Esophagus squamous epithelium (tissue), 5 donors: Measurements from ENCODE around the gene MLLT3. TPM values are rescaled to one million over a fixed set of nuclear protein-coding genes. Genes with fewer than 3 reads are reported as not detected.

ENCODE experiments used
- DNase-seq: peaks from one replicate; lab custom pipeline; 2025; lab: John Stamatoyannopoulos, UW
- H3K27ac ChIP-seq, 4 donors: fragments of 200-600 bp; sonication (generic); one replicate each; pipeline ENCODE4 v1.5.1; 2016 to 2019; ENCODE audit warnings: mild to moderate bottlenecking in 1 of 4
- H3K27me3 ChIP-seq, 4 donors: fragments of 200-600 bp; sonication (generic); 1 replicate in 3 of 4; 2 replicates in 1 of 4; pipeline versions ENCODE4 v1.5.1 to v1.6.0; 2017 to 2021; ENCODE audit warnings: antibody characterized with exemption in 1 of 4
- H3K36me3 ChIP-seq, 3 donors: fragments of 200-600 bp; sonication (generic); one replicate each; pipeline ENCODE4 v1.5.1; 2016 to 2019
- H3K4me1 ChIP-seq, 3 donors: fragments of 200-600 bp; sonication (generic); one replicate each; pipeline ENCODE4 v1.5.1; 2017 to 2019
- H3K4me3 ChIP-seq, 4 donors: fragments of 200-600 bp; sonication (generic); 1 replicate in 3 of 4; 2 replicates in 1 of 4; pipeline ENCODE4 v1.5.1; 2016 to 2019; ENCODE audit warnings: mild to moderate bottlenecking in 2 of 4, moderate library complexity in 1 of 4
- H3K9me3 ChIP-seq, 3 donors: fragments of 200-600 bp; sonication (generic); one replicate each; pipeline ENCODE4 v1.5.1; 2016 to 2019
- POLR2A ChIP-seq, 4 donors: fragments of 450-650 bp; IDR thresholded peaks; one replicate each; pipeline ENCODE4 v1.6.1; 2017; ENCODE audit warnings: antibody characterized with exemption in 4 of 4, mild to moderate bottlenecking in 4 of 4, moderate library complexity in 3 of 4
- WGBS, 2 donors: methylation state at CpG; one replicate each; pipeline ENCODE4 v1.1.5; 2018; 5-methylcytosine and 5-hydroxymethylcytosine counted together
- intact Hi-C: fragments of 100-400 bp; cut with DNase I; formaldehyde crosslinking; loops from one replicate; pipeline ENCODE4 v1.15.0; 2022
- total RNA-seq, 4 donors: library from RNA; depleted of rRNA; stranded (reverse); fragments of >200 nt; gene quantifications; one replicate each; pipeline ENCODE4 v1.1.0, GENCODE V29; 2016
- TF ChIP-seq, protein P1 (sequence below), 6 experiments: fragments of 450-650 bp in 4 of 6; fragments of 200-600 bp in 2 of 6; sonication (generic) in 2 of 6; IDR thresholded peaks; one replicate each; pipeline ENCODE4 v1.5.1; 2016 to 2019; ENCODE audit warnings: antibody characterized with exemption in 6 of 6, mild to moderate bottlenecking in 4 of 6, moderate library complexity in 4 of 6
- donor health status: DM: yes; HTN: yes; CAD: no.

Gene MLLT3
- total RNA-seq, 4 donors from 2014 or later = 8.2 to 21.5 (median 8.6) TPM

- Histone ChIP-seq H3K27me3 (no peaks in the 10 kb centered on the region), H3K4me1 (peaks cover 4 to 49% (median 24%) of the 10 kb centered on the region in 3 donors), H3K36me3 (peaks cover 0 to 19% (median 0%) of the 10 kb centered on the region in 3 donors), H3K27ac (peak overlapping the region; percentile 33 to 78 (median 56)), H3K9me3 (no peaks in the 10 kb centered on the region), H3K4me3 (peak overlapping the region in 2 of 4 donors; percentile 24 to 42)
- intact Hi-C loops = loop anchor here (10.0 kb wide), 1 partner anchor 268 kb away; the partner anchor contains the start of gene MLLT3
- 37 to 55% methylated on average over 2 of the region's 2 CpGs for WGBS, 2 donors
- no peak for DNase-seq
- TF ChIP-seq POLR2A (IDR thresholded peaks at IDR 0.05) = no peak
Measured at GRCh38 chr9:20357037-20357432, 265.3 kb downstream of the MLLT3 start.

GRCh38 chr9:20356403-20357036 lies 265.8 kb downstream of the MLLT3 start:
- no peaks in the 10 kb centered on the region for H3K9me3 ChIP-seq
- no peak for TF ChIP-seq POLR2A (IDR thresholded peaks at IDR 0.05)
- TF ChIP-seq, protein P1, sequence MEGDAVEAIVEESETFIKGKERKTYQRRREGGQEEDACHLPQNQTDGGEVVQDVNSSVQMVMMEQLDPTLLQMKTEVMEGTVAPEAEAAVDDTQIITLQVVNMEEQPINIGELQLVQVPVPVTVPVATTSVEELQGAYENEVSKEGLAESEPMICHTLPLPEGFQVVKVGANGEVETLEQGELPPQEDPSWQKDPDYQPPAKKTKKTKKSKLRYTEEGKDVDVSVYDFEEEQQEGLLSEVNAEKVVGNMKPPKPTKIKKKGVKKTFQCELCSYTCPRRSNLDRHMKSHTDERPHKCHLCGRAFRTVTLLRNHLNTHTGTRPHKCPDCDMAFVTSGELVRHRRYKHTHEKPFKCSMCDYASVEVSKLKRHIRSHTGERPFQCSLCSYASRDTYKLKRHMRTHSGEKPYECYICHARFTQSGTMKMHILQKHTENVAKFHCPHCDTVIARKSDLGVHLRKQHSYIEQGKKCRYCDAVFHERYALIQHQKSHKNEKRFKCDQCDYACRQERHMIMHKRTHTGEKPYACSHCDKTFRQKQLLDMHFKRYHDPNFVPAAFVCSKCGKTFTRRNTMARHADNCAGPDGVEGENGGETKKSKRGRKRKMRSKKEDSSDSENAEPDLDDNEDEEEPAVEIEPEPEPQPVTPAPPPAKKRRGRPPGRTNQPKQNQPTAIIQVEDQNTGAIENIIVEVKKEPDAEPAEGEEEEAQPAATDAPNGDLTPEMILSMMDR (IDR thresholded peaks at IDR 0.05) = peak in 5 of 6 experiments; percentile 48 to 73 (median 59)
- WGBS, 2 donors = 5 to 13% methylated on average over 10 of the region's 10 CpGs
- peaks cover 0 to 15% (median 0%) of the 10 kb centered on the region in 3 donors for H3K36me3 ChIP-seq
- intact Hi-C loops = loop anchor here (10.0 kb wide), 1 partner anchor 268 kb away; the partner anchor contains the start of gene MLLT3
- peak overlapping the region; percentile 33 to 78 (median 56) for H3K27ac ChIP-seq
- H3K4me1 ChIP-seq = peaks cover 4 to 52% (median 24%) of the 10 kb centered on the region in 3 donors
- no peaks in the 10 kb centered on the region for H3K27me3 ChIP-seq
- DNase-seq = no peak
- H3K4me3 ChIP-seq = peak overlapping the region in 3 of 4 donors; percentile 1 to 42 (median 24)

DNA sequence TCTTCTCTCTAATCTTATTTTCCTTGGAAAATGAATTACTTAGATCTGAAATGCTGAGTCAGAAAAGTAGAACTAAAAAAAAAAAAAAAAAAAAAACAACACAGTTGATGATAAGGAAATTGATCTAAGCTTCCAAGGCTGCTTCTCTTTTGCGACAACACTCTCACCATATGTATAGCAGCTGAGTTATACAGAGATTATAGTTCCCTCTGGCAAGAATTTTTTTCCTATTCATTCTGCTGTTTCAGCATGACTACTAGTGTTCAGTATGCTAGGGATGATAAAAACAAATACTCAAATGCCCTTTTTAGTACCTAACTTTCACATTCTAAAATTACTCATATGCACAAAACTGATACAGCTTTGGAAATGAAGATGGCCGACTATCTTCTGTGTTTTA lies 267.3 kb downstream of the MLLT3 start:
- Histone ChIP-seq H3K36me3 (peaks cover 0 to 7% (median 0%) of the 10 kb centered on the region in 3 donors), H3K27me3 (no peaks in the 10 kb centered on the region), H3K27ac (peak overlapping the region in 1 of 4 donors; percentile 78), H3K4me1 (peaks cover 4 to 59% (median 24%) of the 10 kb centered on the region in 3 donors), H3K9me3 (no peaks in the 10 kb centered on the region), H3K4me3 (no peak overlapping the region)
- intact Hi-C loops = loop anchor here (10.0 kb wide), 1 partner anchor 270 kb away; the partner anchor contains the start of gene MLLT3
- TF ChIP-seq, protein P1 (IDR thresholded peaks at IDR 0.05) = no peak
- TF ChIP-seq POLR2A (IDR thresholded peaks at IDR 0.05) = no peak
- 23 to 42% methylated on average over 2 of the region's 2 CpGs for WGBS, 2 donors
- no peak for DNase-seq

DNA sequence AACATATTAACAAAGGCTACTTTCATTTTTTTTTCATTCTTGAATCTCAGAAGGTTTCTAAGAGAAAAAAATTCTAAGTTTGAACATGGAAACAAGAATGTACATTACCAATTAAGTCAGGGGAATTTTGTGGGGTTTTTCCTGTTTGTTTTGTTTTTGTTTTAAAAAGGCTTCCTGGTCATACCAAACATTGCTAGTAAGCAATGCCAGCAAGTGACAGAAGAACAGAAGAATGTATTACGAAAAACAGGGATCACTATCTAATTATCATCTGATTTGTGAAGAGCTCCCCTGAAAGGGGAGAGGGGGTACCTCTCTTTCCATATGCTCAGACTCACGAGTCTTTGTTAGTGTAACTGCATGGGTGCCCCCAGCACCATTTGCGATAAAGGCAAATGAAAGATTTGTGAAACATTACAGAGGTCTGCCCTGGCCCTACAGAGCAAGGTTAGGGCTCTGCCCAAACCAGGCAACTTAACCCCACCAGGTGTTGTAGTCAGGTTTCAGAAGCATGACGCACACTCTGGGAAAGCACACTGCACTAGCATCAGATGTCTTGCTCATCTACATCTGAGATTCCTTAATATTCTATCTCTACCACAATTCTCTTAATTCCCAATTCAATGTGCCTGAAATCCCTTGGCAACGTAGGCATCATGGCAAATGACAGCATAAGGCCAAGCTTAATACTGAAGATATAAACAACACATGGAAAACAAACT lies 268.2 kb downstream of the MLLT3 start:
- no peak overlapping the region for H3K27ac ChIP-seq
- TF ChIP-seq, protein P1 (IDR thresholded peaks at IDR 0.05) = no peak
- no peak for TF ChIP-seq POLR2A (IDR thresholded peaks at IDR 0.05)
- peaks cover 4 to 59% (median 24%) of the 10 kb centered on the region in 3 donors for H3K4me1 ChIP-seq
- intact Hi-C loops = loop anchor here (10.0 kb wide), 1 partner anchor 271 kb away; the partner anchor contains the start of gene MLLT3
- H3K27me3 ChIP-seq = no peaks in the 10 kb centered on the region
- peaks cover 0 to 7% (median 0%) of the 10 kb centered on the region in 3 donors for H3K36me3 ChIP-seq
- WGBS, 2 donors = 75 to 89% methylated on average over 5 of the region's 5 CpGs
- H3K4me3 ChIP-seq = no peak overlapping the region
- DNase-seq = no peak
- H3K9me3 ChIP-seq = no peaks in the 10 kb centered on the region

- TF ChIP-seq POLR2A (IDR thresholded peaks at IDR 0.05) = no peak
- TF ChIP-seq, protein P1 (IDR thresholded peaks at IDR 0.05) = no peak
- 67 to 100% methylated on average over 1 of the region's 1 CpG for WGBS, 2 donors
- no peaks in the 10 kb centered on the region for H3K9me3 ChIP-seq
- intact Hi-C loops = loop anchor here (10.0 kb wide), 1 partner anchor 271 kb away; the partner anchor contains the start of gene MLLT3
- no peak for DNase-seq
- H3K4me3 ChIP-seq = no peak overlapping the region
- no peaks in the 10 kb centered on the region for H3K27me3 ChIP-seq
- peaks cover 4 to 56% (median 23%) of the 10 kb centered on the region in 3 donors for H3K4me1 ChIP-seq
- H3K36me3 ChIP-seq = peaks cover 0 to 7% (median 0%) of the 10 kb centered on the region in 3 donors
- H3K27ac ChIP-seq = no peak overlapping the region
Measured at GRCh38 chr9:20353524-20353923, 268.8 kb downstream of the MLLT3 start.
